GM18502 (cell line): ENCODE results near the gene DDC.

Experiments
- ATAC-seq: cut with Tn5 transposase; IDR thresholded peaks from one replicate; pipeline ENCODE4 v1.9.1; 2021; ENCODE audit warnings: mild to moderate bottlenecking; ENCODE audit not compliant: unreplicated experiment, poor library complexity

DDC gene

GRCh38 chr7:50426280-50427045 lies 138.7 kb downstream of the DDC start:
- no peak for ATAC-seq

- ATAC-seq, result no peak
Measured at GRCh38 chr7:50425318-50425717, 139.9 kb downstream of the DDC start.

GRCh38 chr7:50423860-50424259 lies 141.3 kb downstream of the DDC start:
- ATAC-seq, result no peak

GRCh38 chr7:50422858-50423257 lies 142.3 kb downstream of the DDC start:
- ATAC-seq, result no peak

- no peak for ATAC-seq
Measured at GRCh38 chr7:50421043-50421442, 144.2 kb downstream of the DDC start.

GRCh38 chr7:50418526-50419290 lies 146.5 kb downstream of the DDC start:
- no peak for ATAC-seq

- peak; percentile 86 for ATAC-seq
Measured at GRCh38 chr7:50418086-50418515, 147.1 kb downstream of the DDC start.

GRCh38 chr7:50416527-50417182 lies 148.6 kb downstream of the DDC start:
- ATAC-seq, result peak; percentile 86

GRCh38 chr7:50415844-50416364 lies 149.3 kb downstream of the DDC start:
- ATAC-seq, result no peak

GRCh38 chr7:50413561-50413960 lies 151.6 kb downstream of the DDC start:
- no peak for ATAC-seq

- no peak for ATAC-seq
Measured at GRCh38 chr7:50412973-50413372, 152.2 kb downstream of the DDC start.

- ATAC-seq, result no peak
Measured at GRCh38 chr7:50411332-50411731, 153.9 kb downstream of the DDC start.

GRCh38 chr7:50409856-50410745 lies 155.1 kb downstream of the DDC start:
- ATAC-seq, result peak; percentile 66
